Urothelium cell line (cell line): Measurements from ENCODE around the gene HHIPL1.
"Not testable (repeated sequence)": the region's sequence is repeated elsewhere in the genome, so short reads cannot be mapped to it uniquely, and the experiment has no call there.

Experiments
- DNase-seq: peaks from one replicate; pipeline ENCODE4 v3.0.0; 2011; ENCODE audit warnings: low spot score, mixed read lengths
- FAIRE-seq: peaks from 2 replicates; lab custom pipeline; 2011; peaks lifted over from hg19 to GRCh38; lab: Jason Lieb, UNC

The HHIPL1 gene

DNA sequence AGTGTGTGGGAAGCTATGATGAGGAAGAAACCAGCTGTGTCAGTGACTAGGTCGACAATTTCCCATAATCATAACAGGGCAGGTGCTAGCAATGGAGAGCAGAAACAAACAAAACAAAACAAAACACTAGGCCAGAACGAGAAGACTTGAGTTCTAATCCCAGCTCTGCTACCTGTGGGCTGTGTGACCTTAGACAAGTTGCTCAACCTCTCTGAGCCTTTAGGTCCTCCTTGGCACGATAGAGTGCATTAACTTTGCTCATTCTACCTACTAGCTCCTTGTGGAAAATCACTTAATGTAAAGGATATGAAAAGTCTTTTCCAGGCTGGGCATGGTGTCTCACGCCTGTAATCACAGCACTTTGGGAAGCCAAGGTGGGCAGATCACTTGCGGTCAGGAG lies 11.2 kb downstream of the HHIPL1 start:
- FAIRE-seq (no peak), DNase-seq (no peak)

- FAIRE-seq (peak; percentile 94), DNase-seq (no peak)
These were observed 12.8 kb downstream of the HHIPL1 start for GRCh38 chr14:99657645-99658155.

DNA sequence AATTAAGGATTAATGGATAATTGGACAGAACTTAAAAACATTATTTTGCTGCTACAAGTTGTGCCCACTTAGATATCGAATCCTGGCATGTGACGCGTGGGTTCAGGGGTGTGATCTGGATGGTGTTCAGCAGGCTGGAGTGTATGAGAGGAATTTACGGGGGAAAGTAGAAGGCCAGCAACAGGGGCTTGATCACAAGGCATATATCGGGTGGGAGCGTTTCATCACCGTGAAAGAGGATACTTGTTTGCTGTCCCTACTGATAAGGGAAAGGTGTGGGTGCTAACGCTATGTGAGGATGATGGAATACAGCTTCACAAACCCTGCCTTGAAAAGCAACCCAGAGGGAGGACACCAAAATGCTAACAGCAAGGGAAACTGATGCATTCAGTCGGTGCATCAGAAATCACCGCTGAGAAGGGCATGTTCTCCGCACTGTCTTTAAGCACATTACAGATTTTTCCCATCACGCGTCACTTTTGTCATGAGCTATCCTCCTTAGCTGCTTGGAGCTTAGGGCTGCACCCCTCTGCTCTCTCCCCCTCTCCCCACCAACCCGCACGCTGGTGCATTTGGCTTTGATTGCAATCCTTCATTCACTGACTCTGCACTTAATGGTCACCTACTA lies 13.4 kb downstream of the HHIPL1 start:
- DNase-seq, result no peak
- no peak for FAIRE-seq

DNA sequence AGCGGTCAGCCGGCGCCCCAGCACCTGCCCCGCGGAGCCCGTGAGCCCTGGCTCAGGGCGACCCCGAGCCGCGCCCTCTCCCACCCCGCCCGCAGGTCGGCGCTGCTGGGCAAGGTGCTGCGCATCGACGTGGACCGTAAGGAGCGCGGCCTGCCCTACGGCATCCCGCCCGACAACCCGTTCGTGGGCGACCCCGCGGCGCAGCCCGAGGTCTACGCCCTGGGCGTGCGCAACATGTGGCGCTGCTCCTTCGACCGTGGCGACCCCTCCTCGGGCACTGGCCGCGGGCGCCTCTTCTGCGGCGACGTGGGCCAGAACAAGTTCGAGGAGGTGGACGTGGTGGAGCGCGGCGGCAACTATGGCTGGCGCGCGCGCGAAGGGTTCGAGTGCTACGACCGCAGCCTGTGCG lies 14.4 kb downstream of the HHIPL1 start:
- FAIRE-seq, result no peak
- DNase-seq, result no peak

DNA sequence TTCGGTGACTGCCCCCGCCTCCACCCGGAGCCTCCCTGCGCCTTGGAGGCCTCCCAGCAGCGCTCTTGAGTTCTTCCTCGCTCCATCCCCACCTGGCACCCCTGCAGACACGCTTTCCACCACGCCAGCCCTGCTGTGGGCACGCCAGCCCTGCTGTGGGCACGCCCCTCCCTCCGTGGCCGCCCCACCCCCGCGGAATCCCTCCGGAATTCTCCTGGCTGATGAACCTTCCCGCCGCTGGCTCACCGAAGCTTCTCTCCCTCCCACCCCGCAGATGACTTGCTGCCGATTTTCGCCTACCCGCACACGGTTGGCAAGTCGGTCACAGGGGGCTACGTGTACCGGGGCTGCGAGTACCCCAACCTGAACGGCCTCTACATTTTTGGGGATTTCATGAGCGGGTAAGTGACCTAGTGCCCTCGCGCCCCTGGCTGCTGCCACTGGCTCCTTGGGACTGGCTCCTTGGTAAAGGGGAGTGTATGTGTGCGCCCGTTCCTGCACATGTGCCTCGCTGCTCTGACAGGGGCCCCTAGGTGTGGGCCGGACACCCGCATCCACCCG lies 15.2 kb downstream of the HHIPL1 start:
- DNase-seq (no peak), FAIRE-seq (no peak)

- DNase-seq (peak; percentile 12), FAIRE-seq (no peak)
These were observed 15.9 kb downstream of the HHIPL1 start for GRCh38 chr14:99660794-99661193.

- FAIRE-seq, result not testable (repeated sequence)
These were observed 16.3 kb downstream of the HHIPL1 start for GRCh38 chr14:99661206-99661605.

GRCh38 chr14:99662846-99663245 lies 17.9 kb downstream of the HHIPL1 start:
- FAIRE-seq, result no peak
- no peak for DNase-seq

More at GRCh38 chr14:99661206-99661605, 16.3 kb downstream of the HHIPL1 start:
- DNase-seq, result not testable (repeated sequence)

- FAIRE-seq, result no peak
These were observed 18.6 kb downstream of the HHIPL1 start for GRCh38 chr14:99663386-99664057.

GRCh38 chr14:99664058-99664936 lies 19.4 kb downstream of the HHIPL1 start:
- FAIRE-seq (no peak), DNase-seq (no peak)

More at GRCh38 chr14:99663386-99664057, 18.6 kb downstream of the HHIPL1 start:
- no peak for DNase-seq

GRCh38 chr14:99664937-99665273 lies 20.0 kb downstream of the HHIPL1 start:
- FAIRE-seq (no peak), DNase-seq (no peak)

- FAIRE-seq (no peak), DNase-seq (no peak)
These were observed 21.6 kb downstream of the HHIPL1 start for GRCh38 chr14:99666533-99666932.

- no peak for DNase-seq
- no peak for FAIRE-seq
These were observed 22.1 kb downstream of the HHIPL1 start for GRCh38 chr14:99667045-99667444.

GRCh38 chr14:99667821-99668220 lies 22.9 kb downstream of the HHIPL1 start:
- no peak for DNase-seq
- FAIRE-seq, result no peak

- no peak for DNase-seq
- no peak for FAIRE-seq
These were observed 23.7 kb downstream of the HHIPL1 start for GRCh38 chr14:99668307-99669295.

- FAIRE-seq (no peak), DNase-seq (no peak)
These were observed 25.7 kb downstream of the HHIPL1 start for GRCh38 chr14:99670361-99671234.

DNA sequence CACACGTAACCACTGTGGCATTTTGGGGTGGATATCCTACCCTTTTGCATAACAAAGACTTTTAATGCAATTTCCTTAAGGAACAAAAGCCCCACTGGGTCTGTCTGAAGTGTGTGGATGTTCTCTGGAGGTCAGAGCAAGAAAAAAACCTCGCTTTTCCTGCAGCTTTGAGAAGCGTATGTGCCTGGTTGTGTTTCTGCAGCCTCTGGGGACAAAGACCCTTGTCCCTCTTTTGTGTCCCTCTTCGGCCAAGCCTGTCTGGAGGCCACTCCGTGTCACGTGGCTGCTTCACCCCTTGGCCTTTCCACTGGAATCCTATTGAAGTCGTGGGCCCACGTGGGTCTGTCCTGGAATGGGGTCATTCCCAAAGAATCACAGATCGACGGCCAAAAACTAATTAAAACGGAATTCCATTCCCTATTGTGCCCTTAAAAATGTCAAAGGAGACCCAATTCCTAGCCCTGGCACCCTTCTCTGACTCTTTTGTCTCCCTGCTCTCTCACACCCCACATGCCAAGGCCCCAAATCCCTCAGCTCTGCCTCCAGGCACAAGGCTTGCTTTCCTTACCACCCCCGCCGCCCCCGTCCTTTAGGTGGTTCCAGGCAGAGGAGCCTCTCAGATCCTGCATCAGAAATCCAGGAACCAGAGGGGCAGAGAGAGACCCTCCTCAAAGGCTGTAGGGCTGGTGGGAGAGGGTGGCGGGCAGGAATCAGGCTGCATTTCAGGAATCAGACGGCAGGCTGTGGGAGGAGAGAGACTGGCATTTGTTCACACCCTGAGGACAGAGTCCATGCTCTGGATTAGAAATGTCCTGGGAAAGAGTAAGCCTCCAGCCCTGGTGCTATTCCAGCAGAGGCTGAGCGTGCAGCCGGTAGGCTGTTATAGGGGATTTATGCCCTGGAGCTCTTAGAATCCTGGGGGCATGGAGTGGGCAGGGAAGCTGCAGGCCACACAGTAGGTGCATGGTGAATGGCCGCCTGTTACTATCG lies 26.6 kb downstream of the HHIPL1 start:
- no peak for FAIRE-seq
- no peak for DNase-seq
